ENCODE results near the gene ARHGAP1.

ARHGAP1 gene

DNA sequence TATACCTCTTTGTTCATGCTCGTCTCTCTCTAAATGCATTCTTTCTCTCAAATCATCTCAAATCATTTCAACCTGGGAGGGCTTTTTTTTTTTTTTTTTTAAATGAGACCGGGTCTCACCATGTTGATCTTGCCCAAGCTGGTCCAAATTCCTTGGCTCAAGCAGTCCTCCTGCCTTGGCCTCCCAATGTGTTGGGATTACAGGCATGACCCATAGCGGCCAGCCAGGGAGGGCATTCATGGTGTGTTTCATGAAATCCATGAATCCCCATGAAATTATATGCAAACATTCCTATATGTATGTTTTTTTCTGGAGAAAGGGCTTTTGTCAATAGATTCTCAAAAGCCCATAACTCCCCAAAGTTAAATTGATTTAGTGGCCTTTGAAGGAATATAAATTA lies 56.9 kb downstream of the ARHGAP1 start:
- H4K91ac ChIP-seq (ENCODE audit: low read depth, low read length), result no peak overlapping the region
- H3K36me3 ChIP-seq (ENCODE audit: control insufficient read depth in 1 of 2, insufficient read depth in 2 of 2, low read length in 2 of 2), result peaks cover 14 to 26% of the 10 kb centered on the region in 2 experiments
- H3K18ac ChIP-seq (ENCODE audit: low read length), result no peak overlapping the region
- H3K4me1 ChIP-seq (ENCODE audit: control insufficient read depth in 1 of 2, insufficient read depth in 2 of 2, low read length in 2 of 2), result no peaks in the 10 kb centered on the region
- no peaks in the 10 kb centered on the region for H3K9me3 ChIP-seq (ENCODE audit: insufficient read depth, low read depth, low read length)
- no peaks in the 10 kb centered on the region for H3K79me1 ChIP-seq (ENCODE audit: low read length)
- no peak overlapping the region for H2BK120ac ChIP-seq (ENCODE audit: insufficient read depth, low read length, poor library complexity)
- DNase-seq, result no peak
- no peak overlapping the region for H2AFZ ChIP-seq (ENCODE audit: insufficient read depth, low read length, poor library complexity)
- H2BK5ac ChIP-seq (ENCODE audit: low read depth, low read length, poor library complexity), result no peak overlapping the region
- H3K4me2 ChIP-seq (ENCODE audit: low read length), result no peak overlapping the region
- H2BK12ac ChIP-seq (ENCODE audit: low read length), result no peak overlapping the region
- H3K23ac ChIP-seq (ENCODE audit: low read length), result no peak overlapping the region
- H4K8ac ChIP-seq (ENCODE audit: low read depth, low read length), result no peak overlapping the region
- no peak overlapping the region for H3K4ac ChIP-seq (ENCODE audit: low read depth, low read length)
- H3K79me2 ChIP-seq (ENCODE audit: control insufficient read depth, insufficient read depth, low read length, poor library complexity), result no peaks in the 10 kb centered on the region
- no peak overlapping the region for H3K27ac ChIP-seq (ENCODE audit: low read depth, low read length)
- H3K14ac ChIP-seq (ENCODE audit: low read length), result no peak overlapping the region
- H4K12ac ChIP-seq (ENCODE audit: low read depth, low read length), result no peak overlapping the region
- WGBS (ENCODE audit: extremely low coverage, insufficient coverage, insufficient read length), result no CpG with 5 or more reads among the region's 3 CpGs
- H3K9ac ChIP-seq (ENCODE audit: low read length), result no peak overlapping the region
- H3K27me3 ChIP-seq (ENCODE audit: insufficient read depth, low read length), result no peaks in the 10 kb centered on the region
- no peak overlapping the region for H2AK5ac ChIP-seq (ENCODE audit: low read length)
- no peak overlapping the region for H3K4me3 ChIP-seq (ENCODE audit: low read depth, low read length)

DNA sequence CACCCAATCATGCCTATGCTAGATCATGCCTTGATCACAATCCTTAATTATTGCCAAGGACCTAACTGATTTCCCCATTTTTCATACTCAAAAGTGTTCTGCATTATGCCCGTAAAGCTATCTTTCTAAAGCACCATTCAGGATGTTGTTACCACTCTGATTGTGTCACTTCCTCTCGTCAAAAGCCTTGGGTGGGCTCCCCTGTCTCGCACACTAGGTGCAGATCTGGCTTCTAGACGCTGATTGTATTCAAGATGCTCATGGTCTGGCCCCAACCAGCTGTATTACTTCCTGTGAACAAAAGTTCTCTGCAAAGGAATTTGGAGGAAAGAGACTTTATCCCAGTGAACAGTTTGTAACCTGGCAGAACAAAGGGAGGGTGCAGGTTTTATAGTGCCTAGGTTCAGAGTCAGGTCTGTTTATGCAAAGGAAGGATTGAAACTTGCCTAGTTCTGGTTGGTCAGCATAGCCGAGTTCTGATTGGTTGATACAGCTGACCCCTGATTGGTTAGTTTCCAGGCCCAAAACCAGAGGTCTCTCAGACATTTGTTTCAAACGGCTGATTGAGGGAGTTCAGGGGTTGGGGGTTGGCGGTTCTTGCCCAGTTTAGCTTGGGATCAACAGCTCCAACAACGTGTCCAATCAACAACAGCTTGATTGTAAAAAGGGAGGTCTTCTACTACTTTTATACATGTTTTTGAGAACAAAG lies 57.6 kb downstream of the ARHGAP1 start:
- Histone ChIP-seq H3K4ac (ENCODE audit: low read depth, low read length) (no peak overlapping the region), H4K8ac (ENCODE audit: low read depth, low read length) (no peak overlapping the region), H4K12ac (ENCODE audit: low read depth, low read length) (no peak overlapping the region), H3K9ac (ENCODE audit: low read length) (no peak overlapping the region), H3K18ac (ENCODE audit: low read length) (no peak overlapping the region), H3K9me3 (ENCODE audit: insufficient read depth, low read depth, low read length) (no peaks in the 10 kb centered on the region), H3K27ac (ENCODE audit: low read depth, low read length) (no peak overlapping the region), H3K79me1 (ENCODE audit: low read length) (no peaks in the 10 kb centered on the region), H2AFZ (ENCODE audit: insufficient read depth, low read length, poor library complexity) (no peak overlapping the region), H3K4me1 (ENCODE audit: control insufficient read depth in 1 of 2, insufficient read depth in 2 of 2, low read length in 2 of 2) (no peaks in the 10 kb centered on the region), H3K14ac (ENCODE audit: low read length) (no peak overlapping the region), H3K27me3 (ENCODE audit: insufficient read depth, low read length) (no peaks in the 10 kb centered on the region), H2BK12ac (ENCODE audit: low read length) (no peak overlapping the region), H3K23ac (ENCODE audit: low read length) (no peak overlapping the region), H3K4me2 (ENCODE audit: low read length) (no peak overlapping the region), H2BK5ac (ENCODE audit: low read depth, low read length, poor library complexity) (no peak overlapping the region), H2BK120ac (ENCODE audit: insufficient read depth, low read length, poor library complexity) (no peak overlapping the region), H4K91ac (ENCODE audit: low read depth, low read length) (no peak overlapping the region), H3K79me2 (ENCODE audit: control insufficient read depth, insufficient read depth, low read length, poor library complexity) (no peaks in the 10 kb centered on the region), H3K4me3 (ENCODE audit: low read depth, low read length) (no peak overlapping the region), H2AK5ac (ENCODE audit: low read length) (no peak overlapping the region), H3K36me3 (ENCODE audit: control insufficient read depth in 1 of 2, insufficient read depth in 2 of 2, low read length in 2 of 2) (peaks cover 11 to 24% of the 10 kb centered on the region in 2 experiments)
- no CpG with 5 or more reads among the region's 8 CpGs for WGBS (ENCODE audit: extremely low coverage, insufficient coverage, insufficient read length)
- DNase-seq, result no peak

DNA sequence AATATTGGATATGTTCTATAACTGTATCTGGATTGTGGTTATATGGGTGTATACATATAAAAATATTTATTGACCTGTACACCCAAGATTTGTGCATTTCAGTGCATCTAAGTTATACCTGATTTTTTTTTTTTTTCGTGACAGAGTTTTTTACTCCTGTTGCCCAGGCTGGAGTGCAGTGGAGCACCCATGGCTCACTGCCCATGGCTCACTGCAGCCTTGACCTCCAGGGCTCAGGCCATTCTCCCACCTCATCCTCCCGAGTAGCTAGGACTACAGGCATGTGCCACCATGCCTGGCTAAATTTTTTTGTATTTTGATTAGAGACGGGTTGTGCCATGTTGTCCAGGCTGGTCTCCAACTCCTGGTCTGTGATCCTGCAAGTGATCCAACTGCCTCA lies 58.8 kb downstream of the ARHGAP1 start:
- Histone ChIP-seq H2AFZ (ENCODE audit: insufficient read depth, low read length, poor library complexity) (no peak overlapping the region), H3K23ac (ENCODE audit: low read length) (no peak overlapping the region), H3K27ac (ENCODE audit: low read depth, low read length) (no peak overlapping the region), H3K79me1 (ENCODE audit: low read length) (no peaks in the 10 kb centered on the region), H3K36me3 (ENCODE audit: control insufficient read depth in 1 of 2, insufficient read depth in 2 of 2, low read length in 2 of 2) (peaks cover 6 to 18% of the 10 kb centered on the region in 2 experiments), H2BK12ac (ENCODE audit: low read length) (no peak overlapping the region), H3K4ac (ENCODE audit: low read depth, low read length) (no peak overlapping the region), H3K18ac (ENCODE audit: low read length) (no peak overlapping the region), H3K4me3 (ENCODE audit: low read depth, low read length) (no peak overlapping the region), H3K79me2 (ENCODE audit: control insufficient read depth, insufficient read depth, low read length, poor library complexity) (no peaks in the 10 kb centered on the region), H2BK5ac (ENCODE audit: low read depth, low read length, poor library complexity) (no peak overlapping the region), H3K9ac (ENCODE audit: low read length) (no peak overlapping the region), H4K8ac (ENCODE audit: low read depth, low read length) (no peak overlapping the region), H3K4me2 (ENCODE audit: low read length) (no peak overlapping the region), H4K91ac (ENCODE audit: low read depth, low read length) (no peak overlapping the region), H2AK5ac (ENCODE audit: low read length) (no peak overlapping the region), H3K4me1 (ENCODE audit: control insufficient read depth in 1 of 2, insufficient read depth in 2 of 2, low read length in 2 of 2) (no peaks in the 10 kb centered on the region), H3K9me3 (ENCODE audit: insufficient read depth, low read depth, low read length) (no peaks in the 10 kb centered on the region), H3K14ac (ENCODE audit: low read length) (no peak overlapping the region), H4K12ac (ENCODE audit: low read depth, low read length) (no peak overlapping the region), H2BK120ac (ENCODE audit: insufficient read depth, low read length, poor library complexity) (no peak overlapping the region), H3K27me3 (ENCODE audit: insufficient read depth, low read length) (no peaks in the 10 kb centered on the region)
- no peak for DNase-seq
- WGBS (ENCODE audit: extremely low coverage, insufficient coverage, insufficient read length), result no CpG with 5 or more reads among the region's 3 CpGs

DNA sequence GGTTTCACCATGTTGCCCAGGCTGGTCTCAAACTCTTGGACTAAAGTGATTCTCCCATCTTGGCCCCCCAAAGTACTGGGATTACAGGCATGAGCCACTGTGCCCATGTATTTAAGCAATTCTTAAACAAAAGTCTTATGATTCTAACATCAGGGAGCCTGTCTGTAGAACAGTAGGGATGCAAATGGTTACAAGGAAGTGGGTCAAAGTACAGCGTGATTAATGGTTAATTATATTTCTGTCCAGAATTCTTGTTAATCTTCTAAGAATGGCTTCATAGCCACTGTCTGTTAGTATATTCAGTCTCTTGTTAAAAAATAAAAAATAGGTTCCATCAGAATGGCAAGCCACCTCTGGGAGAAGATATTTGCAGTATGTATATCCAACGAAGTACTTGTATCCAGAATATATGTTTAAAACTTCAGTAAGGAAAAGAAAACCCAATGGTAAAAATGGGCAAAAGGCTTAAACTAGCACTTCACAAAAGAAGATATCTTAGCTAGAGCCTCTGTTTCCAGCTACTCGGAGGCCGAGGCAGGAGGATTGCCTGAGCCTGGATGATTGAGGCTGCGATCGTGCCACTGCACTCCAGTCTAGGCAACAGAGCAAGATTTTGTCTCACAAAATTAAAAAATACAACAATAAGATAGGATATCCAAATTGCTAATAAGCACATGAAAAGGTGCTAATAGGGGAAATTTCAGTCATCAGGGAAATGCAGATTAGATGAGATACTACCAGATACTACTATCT lies 60.2 kb downstream of the ARHGAP1 start:
- H3K9me3 ChIP-seq (ENCODE audit: insufficient read depth, low read depth, low read length), result no peaks in the 10 kb centered on the region
- H3K79me2 ChIP-seq (ENCODE audit: control insufficient read depth, insufficient read depth, low read length, poor library complexity), result no peaks in the 10 kb centered on the region
- no peaks in the 10 kb centered on the region for H3K27me3 ChIP-seq (ENCODE audit: insufficient read depth, low read length)
- no peak overlapping the region for H3K14ac ChIP-seq (ENCODE audit: low read length)
- H3K36me3 ChIP-seq (ENCODE audit: control insufficient read depth in 1 of 2, insufficient read depth in 2 of 2, low read length in 2 of 2), result peaks cover 1 to 9% of the 10 kb centered on the region in 2 experiments
- no peaks in the 10 kb centered on the region for H3K79me1 ChIP-seq (ENCODE audit: low read length)
- no peaks in the 10 kb centered on the region for H3K4me1 ChIP-seq (ENCODE audit: control insufficient read depth in 1 of 2, insufficient read depth in 2 of 2, low read length in 2 of 2)
- no CpG with 5 or more reads among the region's 6 CpGs for WGBS (ENCODE audit: extremely low coverage, insufficient coverage, insufficient read length)
- H2AK5ac ChIP-seq (ENCODE audit: low read length), result no peak overlapping the region
- H3K27ac ChIP-seq (ENCODE audit: low read depth, low read length), result no peak overlapping the region
- no peak overlapping the region for H4K8ac ChIP-seq (ENCODE audit: low read depth, low read length)
- no peak overlapping the region for H2BK5ac ChIP-seq (ENCODE audit: low read depth, low read length, poor library complexity)
- H3K4me2 ChIP-seq (ENCODE audit: low read length), result no peak overlapping the region
- no peak overlapping the region for H3K4me3 ChIP-seq (ENCODE audit: low read depth, low read length)
- no peak overlapping the region for H2BK120ac ChIP-seq (ENCODE audit: insufficient read depth, low read length, poor library complexity)
- no peak overlapping the region for H2BK12ac ChIP-seq (ENCODE audit: low read length)
- H3K9ac ChIP-seq (ENCODE audit: low read length), result no peak overlapping the region
- H3K4ac ChIP-seq (ENCODE audit: low read depth, low read length), result no peak overlapping the region
- no peak overlapping the region for H4K91ac ChIP-seq (ENCODE audit: low read depth, low read length)
- no peak for DNase-seq
- no peak overlapping the region for H3K18ac ChIP-seq (ENCODE audit: low read length)
- no peak overlapping the region for H4K12ac ChIP-seq (ENCODE audit: low read depth, low read length)
- H2AFZ ChIP-seq (ENCODE audit: insufficient read depth, low read length, poor library complexity), result no peak overlapping the region
- H3K23ac ChIP-seq (ENCODE audit: low read length), result no peak overlapping the region

All from trophoblast cell (in vitro differentiated cells and primary cell).